Peyer's patch (tissue), 4 donors: Measurements from ENCODE around the gene DNAJB8. TPM values are rescaled to one million over a fixed set of nuclear protein-coding genes. Genes with fewer than 3 reads are reported as not detected.

Source experiments
- DNase-seq, 3 donors: peaks; one replicate each; pipeline ENCODE4 v3.0.0-alpha.2; 2017 to 2019
- H3K27ac ChIP-seq, 4 donors: fragments of 200-600 bp; sonication (generic); one replicate each; pipeline ENCODE4 v1.5.1; 2016 to 2019
- H3K27me3 ChIP-seq, 2 donors: fragments of 200-600 bp; sonication (generic); one replicate each; pipeline ENCODE4 v1.5.1; 2019
- H3K36me3 ChIP-seq, 3 donors: fragments of 200-600 bp; sonication (generic); one replicate each; pipeline ENCODE4 v1.5.1; 2016 to 2019
- H3K4me1 ChIP-seq, 4 donors: fragments of 200-600 bp; sonication (generic); one replicate each; pipeline ENCODE4 v1.5.1; 2016 to 2019
- H3K4me3 ChIP-seq, 4 donors: fragments of 200-600 bp; sonication (generic); 1 replicate in 3 of 4; 2 replicates in 1 of 4; pipeline ENCODE4 v1.5.1; 2016 to 2019; ENCODE audit warnings: mild to moderate bottlenecking in 1 of 4
- H3K9me3 ChIP-seq, 4 donors: fragments of 200-600 bp; sonication (generic); one replicate each; pipeline ENCODE4 v1.5.1; 2016 to 2019; ENCODE audit warnings: mild to moderate bottlenecking in 1 of 4
- CTCF ChIP-seq, 6 experiments: fragments of 450-650 bp in 4 of 6; fragments of 200-600 bp in 2 of 6; sonication (generic) in 1 of 6; IDR thresholded peaks; one replicate each; pipeline ENCODE4 v1.5.1; 2017 to 2019; ENCODE audit warnings: antibody characterized with exemption in 6 of 6, mild to moderate bottlenecking in 3 of 6, moderate library complexity in 1 of 6
- POLR2A ChIP-seq, 2 donors: fragments of 450-650 bp; IDR thresholded peaks; one replicate each; pipeline ENCODE4 v1.5.1; 2017; ENCODE audit warnings: antibody characterized with exemption in 2 of 2, mild to moderate bottlenecking in 2 of 2, moderate library complexity in 2 of 2
- total RNA-seq, 4 donors: library from RNA; depleted of rRNA; stranded (reverse); fragments of >200 nt; gene quantifications; one replicate each; pipeline ENCODE4 v1.1.0, GENCODE V29; 2016

DNAJB8 gene
- total RNA-seq, 4 donors from 2014 or later = not detected

GRCh38 chr3:128423525-128424147, 43.1 kb downstream of the DNAJB8 start:
- Histone ChIP-seq H3K27me3 (no peaks in the 10 kb centered on the region), H3K36me3 (no peaks in the 10 kb centered on the region), H3K4me1 (peaks cover 0 to 10% (median 4%) of the 10 kb centered on the region in 4 donors), H3K27ac (no peak overlapping the region), H3K4me3 (no peak overlapping the region), H3K9me3 (no peaks in the 10 kb centered on the region)
- no peak for TF ChIP-seq CTCF (IDR thresholded peaks at IDR 0.05)
- no peak for TF ChIP-seq POLR2A (IDR thresholded peaks at IDR 0.05)
- no peak for DNase-seq

GRCh38 chr3:128422762-128423524, 43.7 kb downstream of the DNAJB8 start:
- no peak overlapping the region for H3K4me3 ChIP-seq
- no peaks in the 10 kb centered on the region for H3K36me3 ChIP-seq
- no peak for TF ChIP-seq CTCF (IDR thresholded peaks at IDR 0.05)
- no peak for TF ChIP-seq POLR2A (IDR thresholded peaks at IDR 0.05)
- no peak for DNase-seq
- H3K27me3 ChIP-seq = no peaks in the 10 kb centered on the region
- no peak overlapping the region for H3K27ac ChIP-seq
- peaks cover 0 to 10% (median 4%) of the 10 kb centered on the region in 4 donors for H3K4me1 ChIP-seq
- H3K9me3 ChIP-seq = no peaks in the 10 kb centered on the region

GRCh38 chr3:128421966-128422365, 44.7 kb downstream of the DNAJB8 start:
- H3K27ac ChIP-seq = no peak overlapping the region
- no peaks in the 10 kb centered on the region for H3K27me3 ChIP-seq
- peaks cover 0 to 10% (median 4%) of the 10 kb centered on the region in 4 donors for H3K4me1 ChIP-seq
- H3K9me3 ChIP-seq = no peaks in the 10 kb centered on the region
- DNase-seq = no peak
- H3K36me3 ChIP-seq = no peaks in the 10 kb centered on the region
- TF ChIP-seq POLR2A (IDR thresholded peaks at IDR 0.05) = no peak
- H3K4me3 ChIP-seq = no peak overlapping the region

GRCh38 chr3:128421439-128421836, 45.3 kb downstream of the DNAJB8 start:
- no peak for TF ChIP-seq CTCF (IDR thresholded peaks at IDR 0.05)
- TF ChIP-seq POLR2A (IDR thresholded peaks at IDR 0.05) = no peak
- Histone ChIP-seq H3K27ac (no peak overlapping the region), H3K4me3 (no peak overlapping the region), H3K36me3 (no peaks in the 10 kb centered on the region), H3K27me3 (no peaks in the 10 kb centered on the region), H3K4me1 (peaks cover 0 to 6% (median 3%) of the 10 kb centered on the region in 4 donors), H3K9me3 (no peaks in the 10 kb centered on the region)
- DNase-seq = no peak

GRCh38 chr3:128420720-128421438, 45.8 kb downstream of the DNAJB8 start:
- TF ChIP-seq CTCF (IDR thresholded peaks at IDR 0.05) (no peak), POLR2A (IDR thresholded peaks at IDR 0.05) (no peak)
- H3K4me3 ChIP-seq = no peak overlapping the region
- no peak overlapping the region for H3K27ac ChIP-seq
- no peaks in the 10 kb centered on the region for H3K36me3 ChIP-seq
- peaks cover 0 to under 1% (median 0%) of the 10 kb centered on the region in 4 donors for H3K4me1 ChIP-seq
- no peaks in the 10 kb centered on the region for H3K27me3 ChIP-seq
- no peak for DNase-seq
- no peaks in the 10 kb centered on the region for H3K9me3 ChIP-seq

- Histone ChIP-seq H3K27ac (no peak overlapping the region), H3K27me3 (no peaks in the 10 kb centered on the region), H3K4me3 (no peak overlapping the region), H3K4me1 (no peaks in the 10 kb centered on the region), H3K36me3 (no peaks in the 10 kb centered on the region), H3K9me3 (no peaks in the 10 kb centered on the region)
- TF ChIP-seq CTCF (IDR thresholded peaks at IDR 0.05) = no peak
- TF ChIP-seq POLR2A (IDR thresholded peaks at IDR 0.05) = no peak
- no peak for DNase-seq
Measured at GRCh38 chr3:128420289-128420688, 46.4 kb downstream of the DNAJB8 start.
